ENCODE results near the gene SLC9A9.

GRCh38 chr3:143356839-143357238 lies 491.4 kb downstream of the SLC9A9 start:
- TF ChIP-seq CTCF (IDR thresholded peaks at IDR 0.05; ENCODE audit: low read depth, low read length) (no peak), EZH2phosphoT487 (IDR thresholded peaks at IDR 0.05; ENCODE audit: low read depth) (no peak)
